Ovary (tissue), 9 donors: ENCODE measurements around the gene NEIL1. TPM values are rescaled to one million over a fixed set of nuclear protein-coding genes. Genes with fewer than 3 reads are reported as not detected.
"Not testable (repeated sequence)": the region's sequence is repeated elsewhere in the genome, so short reads cannot be mapped to it uniquely, and the experiment has no call there.

Experiments
- DNase-seq, 5 donors: peaks; one replicate each; pipeline ENCODE4 v3.0.0-alpha.2; 2019 to 2020
- H3K27ac ChIP-seq, 2 donors: fragments of 200-600 bp; one replicate each; pipeline versions ENCODE4 v1.5.1 to v1.8.0; 2019 to 2022
- H3K27me3 ChIP-seq: fragments of 200-600 bp; one replicate; pipeline ENCODE4 v1.8.0; 2022
- H3K36me3 ChIP-seq: fragments of 200-600 bp; sonication (generic); one replicate; pipeline ENCODE4 v1.5.1; 2019
- H3K4me1 ChIP-seq: one replicate; pipeline ENCODE4 v1.8.1; 2013; ENCODE audit warnings: mild to moderate bottlenecking, moderate library complexity; ENCODE audit not compliant: insufficient read depth
- H3K4me3 ChIP-seq: fragments of 200-600 bp; sonication (generic); one replicate; pipeline ENCODE4 v1.5.1; 2017
- H3K9me3 ChIP-seq, 2 donors: fragments of 200-600 bp in 1 of 2; sonication (generic) in 1 of 2; one replicate each; pipeline versions ENCODE4 v1.5.1 to v1.8.1; 2013 to 2019; ENCODE audit warnings: mild to moderate bottlenecking in 1 of 2, moderate library complexity in 1 of 2
- CTCF ChIP-seq, 3 donors: fragments of 450-650 bp in 2 of 3; fragments of 200-600 bp in 1 of 3; IDR thresholded peaks; one replicate each; pipeline versions ENCODE4 v1.5.1 to v1.8.0; 2016 to 2022; ENCODE audit warnings: antibody characterized with exemption in 3 of 3, mild to moderate bottlenecking in 1 of 3
- EP300 ChIP-seq: sonication (generic); formaldehyde crosslinking; IDR thresholded peaks from one replicate; pipeline ENCODE4 v1.6.1; 2017; ENCODE audit warnings: antibody characterized with exemption
- POLR2A ChIP-seq: fragments of 450-650 bp; IDR thresholded peaks from one replicate; pipeline ENCODE4 v1.6.1; 2017; ENCODE audit warnings: antibody characterized with exemption, mild to moderate bottlenecking, moderate library complexity
- WGBS, 3 donors: extraction: QIAGEN DNeasy Blood & Tissue Kit in 1 of 3; methylation state at CpG; one replicate each; pipeline versions ENCODE4 v1.1.5 to v1.1.7; 2013 to 2017; 5-methylcytosine and 5-hydroxymethylcytosine counted together
- intact Hi-C, 4 donors: fragments of 100-400 bp; cut with DNase I; formaldehyde crosslinking; loops; one replicate each; pipeline versions ENCODE4 v1.11.0 to v1.15.1; 2022 to 2023
- polyA plus RNA-seq, 2 donors: library from polyadenylated mRNA; stranded (reverse); fragments of 200-250 nt in 1 of 2; fragments of 350-450 nt in 1 of 2; fragmentation: Illumina TruSeq in 1 of 2; extraction: RNeasy Lipid Tissue Mini Kit (QIAGEN cat#74804) in 1 of 2; gene quantifications; one replicate each; pipeline ENCODE4 v1.2.3, GENCODE V29; 2013 to 2014
- total RNA-seq, 7 donors: library from RNA; depleted of rRNA in 2 of 7; stranded (reverse); fragments of >200 nt in 2 of 7; fragmentation: NEBNext Ultra II Directional in 3 of 7; extraction: Animal tissue kit (Norgen Biotek cat#: 25700) in 3 of 7; gene quantifications; one replicate each; pipeline versions ENCODE4 v1.1.0 to v1.2.4, GENCODE V29; 2016 to 2023
- donor health status: DM: no; HTN: no; CAD: no; lungs with moderate emphysema.
- donor health status: DM: no; HTN: no; CAD: no.
- donor health status: Bipolar disorder and iron deficiency.
- donor health status: DM: yes; HTN: yes; CAD: no.
- donor health status: DM: no; HTN: no; CAD: no.
- donor health status: DM: yes; HTN: yes; CAD: no.

Gene NEIL1
- total and polyA plus RNA-seq, 9 donors, result 8.1 to 80.2 (median 31.5) TPM

- H3K27ac ChIP-seq, result no peak overlapping the region
- H3K36me3 ChIP-seq, result no peaks in the 10 kb centered on the region
- TF ChIP-seq CTCF (IDR thresholded peaks at IDR 0.05) (no peak), EP300 (no peak), POLR2A (no peak)
- no peaks in the 10 kb centered on the region for H3K9me3 ChIP-seq
- WGBS, 3 donors, result 61 to 68% (median 64%) methylated on average over 5 of the region's 5 CpGs
- no peak overlapping the region for H3K4me3 ChIP-seq
- no peak for DNase-seq
- intact Hi-C loops, result loop anchor here in 1 of 4 donors (10.0 kb wide), 1 partner anchor 80 kb away; no protein-coding TSS in a partner anchor
- no peaks in the 10 kb centered on the region for H3K27me3 ChIP-seq
- H3K4me1 ChIP-seq, result no peaks in the 10 kb centered on the region
These were observed 32.1 kb upstream of the NEIL1 start for GRCh38 chr15:75314552-75315290.

GRCh38 chr15:75319231-75319897 is 27.5 kb upstream of the NEIL1 start:
- not testable (repeated sequence) for H3K9me3 ChIP-seq, H3K36me3 ChIP-seq, DNase-seq, H3K27ac ChIP-seq, H3K4me3 ChIP-seq, H3K27me3 ChIP-seq, H3K4me1 ChIP-seq
- intact Hi-C loops, result loop anchor here in 1 of 4 donors (10.0 kb wide), 1 partner anchor 85 kb away; no protein-coding TSS in a partner anchor
- 79 to 89% (median 86%) methylated on average over 5 of the region's 5 CpGs for WGBS, 3 donors

GRCh38 chr15:75321711-75322110 is 25.1 kb upstream of the NEIL1 start:
- 90 to 91% (median 91%) methylated on average over 6 of the region's 6 CpGs for WGBS, 3 donors
- H3K4me1 ChIP-seq, result no peaks in the 10 kb centered on the region
- no peaks in the 10 kb centered on the region for H3K27me3 ChIP-seq
- no peak overlapping the region for H3K4me3 ChIP-seq
- no peaks in the 10 kb centered on the region for H3K9me3 ChIP-seq
- intact Hi-C loops, result loop anchor here in 1 of 4 donors (10.0 kb wide), 1 partner anchor 87 kb away; no protein-coding TSS in a partner anchor
- TF ChIP-seq CTCF (IDR thresholded peaks at IDR 0.05), result no peak
- no peak for TF ChIP-seq EP300
- TF ChIP-seq POLR2A, result no peak
- no peak overlapping the region for H3K27ac ChIP-seq
- DNase-seq, result no peak
- no peaks in the 10 kb centered on the region for H3K36me3 ChIP-seq

- no peak for DNase-seq
- Histone ChIP-seq H3K9me3 (no peaks in the 10 kb centered on the region), H3K27ac (no peak overlapping the region), H3K27me3 (no peaks in the 10 kb centered on the region), H3K4me3 (no peak overlapping the region), H3K4me1 (no peaks in the 10 kb centered on the region), H3K36me3 (no peaks in the 10 kb centered on the region)
- intact Hi-C loops, result loop anchor here in 1 of 4 donors (10.0 kb wide), 1 partner anchor 91 kb away; no protein-coding TSS in a partner anchor
- WGBS, 3 donors, result 89 to 94% (median 92%) methylated on average over 4 of the region's 4 CpGs
- no peak for TF ChIP-seq EP300
These were observed 20.9 kb upstream of the NEIL1 start for GRCh38 chr15:75325922-75326321.

GRCh38 chr15:75327005-75327404 is 19.8 kb upstream of the NEIL1 start:
- no peak for DNase-seq
- Histone ChIP-seq H3K27ac (no peak overlapping the region), H3K9me3 (no peaks in the 10 kb centered on the region), H3K27me3 (no peaks in the 10 kb centered on the region), H3K4me1 (no peaks in the 10 kb centered on the region), H3K4me3 (no peak overlapping the region), H3K36me3 (no peaks in the 10 kb centered on the region)
- 79 to 85% (median 80%) methylated on average over 4 of the region's 4 CpGs for WGBS, 3 donors
- intact Hi-C loops, result loop anchor here in 1 of 4 donors (10.0 kb wide), 1 partner anchor 92 kb away; no protein-coding TSS in a partner anchor
- TF ChIP-seq CTCF (IDR thresholded peaks at IDR 0.05), result no peak
- no peak for TF ChIP-seq POLR2A
- TF ChIP-seq EP300, result no peak
